NCI-H526 treated with DMSO at 0.1 percent for 48 hours (cell line): ENCODE results near the gene PRPF38A.
"Not testable (repeated sequence)": the region's sequence is repeated elsewhere in the genome, so short reads cannot be mapped to it uniquely, and the experiment has no call there.

Experiments
- DNase-seq: peaks from one replicate; lab custom pipeline; 2025; lab: John Stamatoyannopoulos, UW

The PRPF38A gene

GRCh38 chr1:52404116-52404974 is at the start of gene PRPF38A, which contains the start of gene ORC1:
TSS of gene PRPF38A (plus strand) at chr1:52404602. CDS start at chr1:52404750, 148 bp downstream.
TSS of gene ORC1 (minus strand) at chr1:52404423. CDS start at chr1:52402223, 2,200 bp downstream.
- DNase-seq = peak; percentile 94

GRCh38 chr1:52355436-52355835 is 49.0 kb upstream of the PRPF38A start:
- no peak for DNase-seq

- DNase-seq = no peak
These were observed 48.4 kb upstream of the PRPF38A start for GRCh38 chr1:52355847-52356505.

GRCh38 chr1:52356818-52357355 is 47.5 kb upstream of the PRPF38A start:
- no peak for DNase-seq

GRCh38 chr1:52357397-52357796 is 47.0 kb upstream of the PRPF38A start:
- DNase-seq = no peak

- no peak for DNase-seq
These were observed 45.4 kb upstream of the PRPF38A start for GRCh38 chr1:52358851-52359497.

GRCh38 chr1:52359676-52360594 is 44.5 kb upstream of the PRPF38A start:
- no peak for DNase-seq

- no peak for DNase-seq
These were observed 43.8 kb upstream of the PRPF38A start for GRCh38 chr1:52360595-52360968.

GRCh38 chr1:52364235-52364839 is 40.1 kb upstream of the PRPF38A start:
- DNase-seq = no peak

- no peak for DNase-seq
These were observed 39.2 kb upstream of the PRPF38A start for GRCh38 chr1:52365071-52365745.

- DNase-seq = peak; percentile 96
These were observed 38.5 kb upstream of the PRPF38A start, which contains the start of gene CC2D1B for GRCh38 chr1:52365746-52366516. TSS of gene CC2D1B (minus strand) at chr1:52366205. CDS start at chr1:52364620, 1,585 bp downstream.

GRCh38 chr1:52366517-52366827 is 37.9 kb upstream of the PRPF38A start:
- DNase-seq = no peak

GRCh38 chr1:52367272-52367671 is 37.1 kb upstream of the PRPF38A start:
- DNase-seq = no peak

GRCh38 chr1:52368383-52369172 is 35.8 kb upstream of the PRPF38A start:
- DNase-seq = peak; percentile 95

- not testable (repeated sequence) for DNase-seq
These were observed 34.6 kb upstream of the PRPF38A start for GRCh38 chr1:52369851-52370250.

- DNase-seq = no peak
These were observed 19.0 kb upstream of the PRPF38A start for GRCh38 chr1:52385376-52385775.

- no peak for DNase-seq
These were observed 17.9 kb upstream of the PRPF38A start for GRCh38 chr1:52386458-52386857.

GRCh38 chr1:52393174-52393573 is 11.2 kb upstream of the PRPF38A start:
- DNase-seq = no peak

- no peak for DNase-seq
These were observed 4.8 kb upstream of the PRPF38A start for GRCh38 chr1:52399629-52400028.
